HG03159 (cell line): Measurements from ENCODE around the gene PRRC1.
"Not testable (repeated sequence)": the region's sequence is repeated elsewhere in the genome, so short reads cannot be mapped to it uniquely, and the experiment has no call there.

Experiments used
- ATAC-seq: cut with Tn5 transposase; IDR thresholded peaks from one replicate; pipeline ENCODE4 v1.9.1; 2021; ENCODE audit warnings: mild to moderate bottlenecking, moderate library complexity; ENCODE audit not compliant: unreplicated experiment

PRRC1 gene

GRCh38 chr5:127540553-127540952 is 23.1 kb downstream of the PRRC1 start:
- ATAC-seq, result not testable (repeated sequence)

DNA sequence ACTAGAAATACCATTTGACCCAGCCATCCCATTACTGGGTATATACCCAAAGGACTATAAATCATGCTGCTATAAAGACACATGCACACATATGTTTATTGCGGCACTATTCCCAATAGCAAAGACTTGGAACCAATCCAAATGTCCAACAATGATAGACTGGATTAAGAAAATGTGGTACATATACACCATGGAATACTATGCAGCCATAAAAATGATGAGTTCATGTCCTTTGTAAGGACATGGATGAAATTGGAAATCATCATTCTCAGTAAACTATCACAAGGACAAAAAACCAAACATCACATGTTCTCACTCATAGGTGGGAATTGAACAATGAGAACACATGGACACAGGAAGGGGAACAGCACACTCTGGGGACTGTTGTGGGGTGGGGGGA is 27.8 kb downstream of the PRRC1 start:
- ATAC-seq, result not testable (repeated sequence)

- ATAC-seq, result no peak
These were observed 32.1 kb downstream of the PRRC1 start for GRCh38 chr5:127549551-127549950.

GRCh38 chr5:127550652-127551409 is 33.4 kb downstream of the PRRC1 start:
- no peak for ATAC-seq

GRCh38 chr5:127551410-127552041 is 34.1 kb downstream of the PRRC1 start:
- ATAC-seq, result no peak

DNA sequence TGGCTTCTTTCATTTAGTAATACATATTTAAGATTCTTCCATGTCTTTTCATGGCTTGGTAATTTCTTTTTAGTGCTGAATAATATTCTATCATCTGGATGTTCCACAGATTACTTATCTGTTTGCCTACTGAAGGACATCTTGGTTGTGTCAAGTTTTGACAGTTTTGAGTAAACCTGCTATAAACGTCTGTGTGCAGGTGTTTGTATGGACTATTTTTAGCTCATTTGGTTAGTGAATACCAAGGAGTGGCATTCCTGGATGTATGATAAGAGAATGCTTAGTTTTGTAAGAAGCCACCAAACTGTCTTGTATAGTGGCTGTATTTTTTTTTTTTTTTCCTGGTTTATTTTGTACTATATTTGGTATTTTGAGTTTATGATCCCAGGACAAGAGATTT is 38.4 kb downstream of the PRRC1 start:
- ATAC-seq, result no peak

DNA sequence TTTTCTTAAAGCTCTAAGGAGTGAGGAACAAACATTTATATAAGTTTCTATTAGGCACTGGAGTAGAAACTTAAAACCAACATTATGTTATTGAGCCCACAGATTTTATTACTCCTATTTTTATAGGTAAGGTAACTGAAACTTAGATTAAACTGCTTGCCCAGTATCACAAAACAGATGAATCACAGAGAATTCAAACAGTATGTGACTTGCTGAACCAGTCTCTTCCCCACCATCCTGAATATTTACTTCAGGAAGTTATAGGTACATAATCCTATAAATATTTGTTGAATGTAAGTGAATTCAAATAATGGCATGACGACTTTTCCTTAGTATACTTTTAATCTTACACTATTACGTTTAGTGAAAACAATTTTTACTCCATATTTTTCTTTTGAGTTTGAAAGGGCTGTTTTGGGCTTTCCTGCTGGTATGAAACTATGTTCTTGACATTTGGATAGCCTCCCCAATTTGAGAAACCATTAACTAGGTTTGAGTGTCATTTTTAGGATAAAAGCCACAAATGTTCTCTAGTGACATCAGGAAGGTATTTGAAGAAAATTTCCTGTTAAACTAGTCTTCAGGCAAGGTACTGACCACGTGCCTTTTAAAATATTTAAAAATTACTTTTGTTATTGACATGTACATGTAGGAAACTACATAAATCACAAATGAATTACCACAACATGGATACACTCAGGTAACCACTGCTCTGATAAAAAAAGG is 39.3 kb downstream of the PRRC1 start:
- no peak for ATAC-seq

DNA sequence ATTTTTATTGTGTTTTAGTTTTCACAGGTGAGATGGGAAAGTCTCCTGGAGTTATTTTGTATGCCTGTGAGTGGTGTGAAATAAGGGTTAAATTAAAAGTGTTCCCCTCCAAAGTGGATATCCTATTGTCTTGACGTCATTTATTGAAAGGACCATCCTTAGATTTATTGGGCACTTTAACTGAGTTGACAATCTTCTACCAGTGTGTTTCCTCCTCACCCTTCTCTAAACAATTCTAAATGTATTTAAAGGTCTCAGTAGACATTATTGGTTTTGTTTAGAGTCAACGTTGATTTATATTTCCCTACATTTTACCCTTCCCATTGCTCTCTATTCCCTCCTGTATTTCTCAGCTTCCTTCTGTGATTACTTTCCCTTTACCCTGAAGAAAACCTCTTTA is 40.8 kb downstream of the PRRC1 start:
- no peak for ATAC-seq

- ATAC-seq, result no peak
These were observed 43.8 kb downstream of the PRRC1 start for GRCh38 chr5:127561254-127561653.

DNA sequence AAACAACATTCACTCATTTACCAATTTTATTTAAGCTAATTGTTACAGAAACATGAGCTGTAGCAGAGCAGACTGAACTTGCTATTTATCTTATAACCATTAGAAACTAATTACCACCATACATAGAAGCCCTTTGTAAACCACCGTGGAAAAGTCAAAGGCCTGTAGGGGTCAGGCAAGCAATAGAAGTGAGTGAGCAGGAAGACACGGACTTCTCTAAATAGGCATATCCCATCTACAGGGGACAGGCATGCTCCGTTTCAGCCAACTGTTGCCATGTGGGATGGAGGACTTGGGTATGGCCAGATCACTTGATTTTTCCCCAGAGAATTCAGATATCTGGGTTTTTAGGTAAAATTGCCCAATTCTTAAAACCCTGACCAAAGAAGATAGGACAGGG is 44.8 kb downstream of the PRRC1 start:
- no peak for ATAC-seq

DNA sequence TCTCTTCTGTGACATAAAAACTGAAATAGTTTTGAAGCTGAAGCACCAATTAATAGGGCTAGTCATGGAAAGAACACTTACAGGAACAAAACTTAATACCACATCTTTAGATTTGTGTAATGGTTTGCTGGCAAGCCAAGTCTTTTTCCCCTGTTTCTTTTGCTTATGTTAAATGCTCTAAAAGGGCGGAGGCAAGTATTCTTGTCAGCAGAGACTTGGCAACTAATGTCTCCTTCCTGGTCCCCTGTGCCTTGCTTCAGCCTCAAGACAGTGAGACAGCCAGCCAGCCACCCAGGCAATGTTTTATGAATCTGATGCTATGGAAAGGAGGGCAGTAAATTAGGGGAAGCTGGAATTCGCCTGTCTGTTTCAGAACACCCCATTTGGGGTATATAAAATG is 45.7 kb downstream of the PRRC1 start:
- no peak for ATAC-seq

DNA sequence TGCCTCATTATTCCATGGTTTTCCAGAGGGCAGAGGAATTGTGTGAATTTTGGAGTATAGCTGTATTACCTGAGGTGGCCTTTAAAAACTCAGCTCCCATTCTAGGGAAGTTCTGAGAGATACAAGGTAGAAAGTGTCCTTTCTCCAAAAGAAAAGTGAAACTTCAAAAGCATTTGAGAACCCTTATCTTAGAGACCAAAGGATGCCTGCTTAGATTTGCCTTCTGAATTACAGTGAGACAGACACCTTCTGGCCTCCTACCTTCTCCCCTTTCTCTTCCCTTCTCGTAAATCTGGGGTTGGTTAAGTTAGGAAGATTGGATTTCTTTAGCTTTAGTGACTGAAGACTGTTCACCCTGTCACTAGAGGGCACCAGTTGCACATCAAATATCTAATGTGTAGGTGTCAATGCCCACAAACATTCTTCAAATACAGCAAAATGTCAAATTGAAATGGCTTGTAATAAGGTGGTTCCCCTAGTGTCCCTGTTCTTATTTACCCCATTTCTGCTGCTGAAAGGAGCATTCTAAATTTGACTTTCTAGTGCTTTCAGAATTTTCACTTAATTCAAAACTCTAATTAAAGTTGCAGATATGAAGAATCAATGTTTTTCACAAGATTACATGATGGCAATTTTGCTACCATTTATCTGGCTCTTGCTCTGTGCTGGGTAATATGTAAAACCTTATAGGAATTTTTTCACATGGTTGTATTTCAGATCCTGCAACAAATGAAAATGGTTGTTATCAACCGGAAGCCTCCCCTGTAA is 46.7 kb downstream of the PRRC1 start:
- ATAC-seq, result peak; percentile 40

GRCh38 chr5:127565586-127566270 is 48.3 kb downstream of the PRRC1 start:
- no peak for ATAC-seq

GRCh38 chr5:127567026-127567768 is 49.8 kb downstream of the PRRC1 start:
- ATAC-seq, result peak; percentile 77

DNA sequence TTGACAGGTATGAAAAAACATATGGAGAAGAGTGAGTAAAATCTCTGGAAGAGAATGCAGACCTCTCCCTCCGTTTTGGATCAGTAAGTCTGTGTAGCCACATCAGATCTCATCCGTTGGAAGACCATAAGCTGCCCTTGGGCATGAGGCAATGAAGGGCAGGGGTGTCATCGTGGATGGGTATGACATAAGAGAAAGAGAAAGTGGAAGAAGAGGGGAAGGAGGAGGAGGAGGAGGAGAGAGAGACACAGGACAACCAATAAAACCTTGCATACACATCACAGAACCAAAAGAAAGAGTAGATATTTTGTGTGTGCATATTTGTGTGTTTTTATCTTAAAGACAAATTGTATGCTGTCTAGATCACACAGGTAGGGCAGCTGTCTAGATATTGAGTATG is 50.7 kb downstream of the PRRC1 start:
- ATAC-seq, result no peak

DNA sequence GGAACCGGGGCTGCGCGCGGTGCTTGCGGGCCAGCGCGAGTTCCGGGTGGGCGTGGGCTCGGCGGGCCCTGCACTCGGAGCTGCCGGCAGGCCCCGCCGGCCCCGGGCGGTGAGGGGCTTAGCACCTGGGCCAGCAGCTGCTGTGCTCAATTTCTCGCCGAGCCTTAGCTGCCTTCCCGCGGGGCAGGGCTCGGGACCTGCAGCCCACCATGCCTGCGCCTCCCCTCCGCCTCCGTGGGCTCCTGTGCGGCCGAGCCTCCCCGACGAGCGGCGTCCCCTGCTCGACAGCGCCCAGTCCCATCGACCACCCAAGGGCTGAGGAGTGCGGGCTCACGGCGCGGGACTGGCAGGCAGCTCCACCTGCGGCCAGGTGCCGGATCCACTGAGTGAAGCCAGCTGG is 52.0 kb downstream of the PRRC1 start:
- ATAC-seq, result not testable (repeated sequence)

DNA sequence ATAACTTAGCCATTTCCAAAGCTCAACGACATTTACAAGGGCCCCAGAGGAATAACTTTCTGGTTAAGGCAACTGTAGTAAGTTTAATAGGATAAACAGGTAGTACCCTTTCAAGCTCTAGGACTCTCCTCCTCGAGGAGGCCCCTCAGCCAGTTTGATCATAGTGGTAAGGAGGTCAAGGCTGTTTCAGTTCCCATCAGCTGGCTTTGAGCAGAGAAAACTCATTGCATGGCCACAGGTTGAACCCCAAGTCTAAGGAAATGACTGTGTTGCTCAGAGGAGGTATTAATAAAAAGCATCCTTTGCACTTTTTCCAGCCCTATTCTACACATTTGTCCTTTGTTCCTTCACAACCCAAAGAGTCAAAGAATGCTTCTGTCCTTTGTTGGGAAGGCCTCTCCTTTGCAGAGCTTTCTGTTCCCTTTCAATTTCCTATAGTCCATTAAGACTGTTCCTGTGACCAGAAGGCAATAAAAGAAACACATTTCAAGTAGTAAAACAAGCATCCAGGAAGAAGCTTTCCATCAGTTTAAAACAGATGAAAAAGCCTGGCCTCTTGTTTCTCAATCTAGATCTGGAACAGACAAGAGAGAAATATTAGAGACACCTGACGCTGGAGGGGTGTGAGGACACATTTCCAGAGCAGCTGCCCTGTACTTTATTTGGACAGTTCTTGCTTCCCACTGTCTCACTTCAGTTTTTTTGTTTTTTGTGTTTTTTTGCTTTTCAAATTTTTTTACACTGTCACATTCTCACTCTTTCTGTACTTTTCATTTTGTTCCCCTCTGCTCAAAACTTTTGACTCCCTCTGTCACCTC is 54.1 kb downstream of the PRRC1 start:
- ATAC-seq, result peak; percentile 61

- no peak for ATAC-seq
These were observed 55.5 kb downstream of the PRRC1 start for GRCh38 chr5:127572930-127573329.
